ENCODE data around the gene REEP3.
"Not testable (repeated sequence)": the region's sequence is repeated elsewhere in the genome, so short reads cannot be mapped to it uniquely, and the experiment has no call there.

Gene REEP3

GRCh38 chr10:63548860-63549259 is 27.7 kb downstream of the REEP3 start:
- DNase-seq (ENCODE audit: low read depth, low spot score): no peak

- no peak for DNase-seq (ENCODE audit: low read depth, low spot score)
Observed at GRCh38 chr10:63549810-63550209, 28.6 kb downstream of the REEP3 start.

GRCh38 chr10:63553031-63553430 is 31.8 kb downstream of the REEP3 start:
- DNase-seq (ENCODE audit: low read depth, low spot score): no peak

- no peak for DNase-seq (ENCODE audit: low read depth, low spot score)
Observed at GRCh38 chr10:63553473-63553872, 32.3 kb downstream of the REEP3 start.

GRCh38 chr10:63554657-63555056 is 33.5 kb downstream of the REEP3 start:
- DNase-seq (ENCODE audit: low read depth, low spot score): no peak

GRCh38 chr10:63555330-63555729 is 34.1 kb downstream of the REEP3 start:
- no peak for DNase-seq (ENCODE audit: low read depth, low spot score)

- DNase-seq (ENCODE audit: low read depth, low spot score): no peak
Observed at GRCh38 chr10:63558132-63558784, 37.1 kb downstream of the REEP3 start.

- no peak for DNase-seq (ENCODE audit: low read depth, low spot score)
Observed at GRCh38 chr10:63561341-63561740, 40.1 kb downstream of the REEP3 start.

- no peak for DNase-seq (ENCODE audit: low read depth, low spot score)
Observed at GRCh38 chr10:63562391-63562790, 41.2 kb downstream of the REEP3 start.

GRCh38 chr10:63562857-63563256 is 41.7 kb downstream of the REEP3 start:
- no peak for DNase-seq (ENCODE audit: low read depth, low spot score)

- no peak for DNase-seq (ENCODE audit: low read depth, low spot score)
Observed at GRCh38 chr10:63563623-63564022, 42.4 kb downstream of the REEP3 start.

GRCh38 chr10:63564731-63565130 is 43.5 kb downstream of the REEP3 start:
- not testable (repeated sequence) for DNase-seq (ENCODE audit: low read depth, low spot score)

GRCh38 chr10:63573068-63573697 is 52.0 kb downstream of the REEP3 start:
- DNase-seq (ENCODE audit: low read depth, low spot score): no peak

GRCh38 chr10:63574011-63574410 is 52.8 kb downstream of the REEP3 start:
- no peak for DNase-seq (ENCODE audit: low read depth, low spot score)

- no peak for DNase-seq (ENCODE audit: low read depth, low spot score)
Observed at GRCh38 chr10:63576501-63576900, 55.3 kb downstream of the REEP3 start.

- DNase-seq (ENCODE audit: low read depth, low spot score): no peak
Observed at GRCh38 chr10:63578501-63578900, 57.3 kb downstream of the REEP3 start.

GRCh38 chr10:63579371-63580014 is 58.3 kb downstream of the REEP3 start:
- no peak for DNase-seq (ENCODE audit: low read depth, low spot score)

- DNase-seq (ENCODE audit: low read depth, low spot score): no peak
Observed at GRCh38 chr10:63582690-63583089, 61.5 kb downstream of the REEP3 start.

GRCh38 chr10:63583397-63583796 is 62.2 kb downstream of the REEP3 start:
- no peak for DNase-seq (ENCODE audit: low read depth, low spot score)

- no peak for DNase-seq (ENCODE audit: low read depth, low spot score)
Observed at GRCh38 chr10:63583909-63584724, 62.9 kb downstream of the REEP3 start.

GRCh38 chr10:63584725-63585035 is 63.5 kb downstream of the REEP3 start:
- no peak for DNase-seq (ENCODE audit: low read depth, low spot score)

GRCh38 chr10:63585041-63585440 is 63.8 kb downstream of the REEP3 start:
- no peak for DNase-seq (ENCODE audit: low read depth, low spot score)

Measured in activated CD4-positive, CD25-positive, alpha-beta regulatory T cell treated with anti-CD3 and anti-CD28 coated beads, Interleukin-2, amount 50 U/mL, for 16 hours (primary cell).